Hematopoietic multipotent progenitor cell treated with erythropoietin and hydrocortisone succinate and interleukin-3 and kit ligand, for 4 days (in vitro differentiated cells): ENCODE data around the gene HELLS.
"Not testable (repeated sequence)": the region's sequence is repeated elsewhere in the genome, so short reads cannot be mapped to it uniquely, and the experiment has no call there.

Experiments used
- DNase-seq: peaks from one replicate; pipeline ENCODE4 v3.0.0-alpha.2; 2015

Gene HELLS

DNA sequence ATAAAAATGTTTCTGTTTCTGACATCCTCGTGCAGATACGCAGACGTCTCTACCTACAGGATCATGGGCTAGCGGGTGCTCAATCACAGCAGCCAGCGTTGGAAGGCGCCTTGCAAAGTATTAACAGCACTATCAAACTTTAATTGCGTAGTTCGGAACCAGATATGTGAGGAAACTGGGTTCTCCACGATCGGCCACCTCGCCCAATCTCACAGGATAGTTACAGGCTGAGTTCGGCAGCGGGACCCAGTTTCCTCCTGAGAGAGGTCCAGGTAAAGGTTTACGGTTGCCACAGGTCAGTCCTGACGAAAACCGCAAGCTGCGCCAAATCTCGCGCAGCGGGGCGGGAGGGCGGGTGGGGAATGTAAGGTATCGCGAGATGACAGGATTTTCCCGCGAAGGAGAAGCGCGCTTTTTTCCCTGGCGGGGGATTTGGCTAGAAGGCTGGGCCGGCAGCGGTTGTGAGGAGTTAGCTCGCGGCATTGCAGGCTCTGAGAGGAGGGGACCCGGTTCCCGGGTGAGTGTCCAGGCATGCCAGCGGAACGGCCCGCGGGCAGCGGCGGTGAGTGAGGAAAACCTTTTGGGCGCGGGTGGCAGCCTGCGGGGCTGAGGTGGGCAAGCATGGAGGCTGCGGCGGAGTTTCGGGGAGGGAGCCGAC lies at the start of gene HELLS:
TSS of gene HELLS (plus strand) at position 398 of the 658 bp plus-strand sequence. CDS start at position 532, 134 bp downstream.
- peak; percentile 93 for DNase-seq

DNA sequence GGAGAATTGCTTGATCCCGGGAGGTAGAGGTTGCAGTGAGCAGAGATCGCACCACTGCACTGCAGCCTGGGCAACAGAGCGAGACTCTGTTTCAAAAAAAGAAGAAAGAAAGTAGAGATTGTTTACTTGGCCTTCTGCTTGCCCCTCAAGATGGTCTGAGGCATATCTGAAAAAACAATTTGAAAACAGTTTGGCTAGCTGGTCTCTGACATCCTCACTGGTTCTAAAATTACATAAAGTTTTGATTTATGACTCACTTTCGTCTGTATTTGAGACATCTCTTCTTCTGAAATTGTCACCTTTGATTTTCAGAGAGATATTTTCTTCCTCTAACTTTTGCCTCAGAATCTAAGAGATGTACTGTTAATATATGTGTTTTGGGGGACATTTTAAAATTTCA lies 49.6 kb upstream of the HELLS start:
- no peak for DNase-seq

DNA sequence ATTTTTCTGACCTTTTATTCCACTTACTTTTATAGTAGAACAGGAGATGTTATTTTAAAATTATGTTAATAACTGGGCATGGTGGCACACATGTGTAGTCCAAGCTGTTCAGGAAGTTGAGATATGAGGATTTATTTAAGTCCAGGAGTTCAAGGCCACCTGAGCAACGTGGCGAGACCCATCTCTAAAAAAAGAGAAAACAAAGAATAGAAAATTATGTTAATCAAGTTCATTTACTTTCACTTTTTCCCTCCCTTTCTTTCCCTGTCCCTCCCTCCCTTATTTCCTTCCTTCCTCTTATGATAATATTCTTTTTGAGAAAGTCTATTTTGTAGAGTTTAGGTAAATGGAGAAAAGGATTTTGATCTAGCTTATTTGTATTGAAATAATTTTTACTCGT lies 48.9 kb upstream of the HELLS start:
- DNase-seq, result no peak

DNA sequence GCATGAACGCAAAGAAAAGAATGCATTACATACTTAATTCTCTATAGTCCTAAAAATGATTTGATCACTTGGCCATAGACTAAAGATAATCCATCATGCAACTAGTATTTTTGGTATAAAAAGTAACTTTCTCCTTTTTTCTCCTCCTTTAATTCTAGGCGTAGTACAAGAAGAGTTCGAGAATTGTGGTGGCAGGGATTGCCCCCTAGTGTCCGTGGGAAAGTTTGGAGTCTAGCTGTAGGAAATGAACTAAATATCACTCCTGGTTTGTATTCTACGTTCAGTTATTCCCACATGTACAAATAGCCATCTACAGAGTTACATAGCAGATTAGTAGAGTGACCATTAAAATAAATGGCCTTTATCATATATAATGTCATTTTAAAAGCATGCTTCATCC lies 45.5 kb upstream of the HELLS start:
- DNase-seq, result peak; percentile 25

DNA sequence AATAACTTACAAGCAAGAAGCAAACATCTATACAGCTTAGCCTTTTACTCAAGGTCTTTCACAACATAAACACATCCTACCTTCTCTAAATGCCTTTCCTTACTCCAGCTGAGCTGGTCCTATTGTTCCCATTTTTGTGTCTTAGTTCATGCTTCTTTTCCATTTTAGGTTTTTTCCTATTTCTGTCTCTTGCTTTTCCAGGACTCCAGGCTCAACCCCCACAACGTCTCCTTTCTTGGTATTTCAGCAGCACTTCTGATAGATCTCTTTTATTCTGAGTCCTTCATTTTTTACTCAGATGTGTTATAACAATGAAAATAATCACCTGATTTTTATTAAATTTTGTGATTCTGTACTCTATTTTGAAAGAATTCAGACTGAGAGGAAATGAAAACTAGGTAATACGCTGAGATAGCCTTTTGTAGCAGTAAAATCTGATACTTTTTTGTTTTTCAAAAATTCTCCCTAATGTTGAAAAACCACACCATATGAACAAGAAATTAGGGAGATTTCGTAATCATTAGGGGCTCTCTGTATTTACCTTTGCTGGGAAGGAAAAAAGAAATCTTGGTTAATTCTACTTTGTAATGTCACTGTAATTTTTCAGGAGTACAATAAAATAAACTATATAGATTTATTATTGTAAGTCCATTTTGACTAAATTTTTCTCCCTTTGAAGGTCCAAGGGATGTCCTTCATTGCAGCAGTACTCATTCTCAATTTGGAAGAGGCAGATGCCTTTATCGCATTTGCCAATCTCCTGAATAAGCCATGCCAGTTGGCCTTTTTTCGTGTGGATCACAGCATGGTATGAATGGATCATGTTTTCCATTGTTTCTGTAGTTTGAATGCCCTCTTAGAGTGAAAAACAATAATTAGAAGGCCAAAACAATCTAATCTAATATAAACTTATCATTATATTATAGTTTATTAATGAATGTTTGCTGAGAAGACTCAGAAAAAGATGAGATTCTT lies 24.0 kb upstream of the HELLS start:
- DNase-seq, result no peak

DNA sequence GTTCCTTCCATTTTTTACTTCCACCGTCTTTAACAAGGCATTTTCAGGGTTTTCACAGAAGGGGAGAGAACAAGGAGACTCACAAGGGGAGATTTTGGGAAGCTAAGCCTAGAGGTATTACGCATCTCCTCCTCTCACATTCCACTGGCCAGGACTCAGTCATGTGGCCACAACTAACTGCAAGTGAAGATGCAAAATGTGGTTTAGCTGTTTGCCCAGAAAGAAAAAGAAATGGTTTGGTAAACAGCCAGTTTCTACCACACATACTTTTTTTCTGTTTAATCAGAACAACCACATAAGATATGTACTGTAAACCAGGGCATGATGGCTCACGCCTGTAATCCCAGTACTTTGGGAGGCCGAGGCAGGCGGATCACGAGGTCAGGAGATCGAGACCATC lies 21.4 kb upstream of the HELLS start:
- peak; percentile 20 for DNase-seq

DNA sequence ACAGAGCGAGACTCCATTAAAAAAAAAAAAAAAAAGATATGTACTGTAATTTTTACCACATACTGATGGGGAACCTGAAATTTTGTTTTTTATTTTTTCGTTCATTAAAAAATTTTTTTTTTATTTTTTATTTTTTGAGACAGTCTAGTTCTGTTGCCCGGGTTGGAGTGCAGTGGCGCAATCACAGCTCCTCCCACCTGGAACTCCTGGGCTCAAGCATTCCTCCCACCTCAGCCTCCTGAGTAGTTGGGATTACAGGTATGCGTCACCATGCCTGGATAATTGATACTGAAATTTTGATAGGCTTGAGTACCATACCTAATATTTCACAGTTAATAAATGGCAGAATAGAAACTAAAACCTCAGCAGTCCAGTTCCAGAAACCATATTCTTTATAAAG lies 20.9 kb upstream of the HELLS start:
- DNase-seq, result no peak

DNA sequence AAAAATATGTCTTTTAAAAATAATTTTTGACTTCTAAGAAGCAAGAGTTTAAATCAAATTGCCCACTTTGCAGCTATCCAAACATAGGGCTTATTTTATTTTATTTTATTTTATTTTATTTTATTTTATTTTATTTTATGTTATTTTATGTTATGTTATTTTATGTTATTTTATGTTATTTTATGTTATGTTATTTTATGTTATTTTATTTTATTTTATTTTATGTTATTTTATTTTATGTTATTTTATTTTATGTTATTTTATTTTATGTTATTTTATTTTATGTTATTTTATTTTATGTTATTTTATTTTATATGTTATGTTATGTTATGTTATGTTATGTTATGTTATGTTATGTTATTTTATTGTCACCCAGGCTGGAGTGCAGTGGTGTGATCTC lies 14.0 kb upstream of the HELLS start:
- DNase-seq, result not testable (repeated sequence)

DNA sequence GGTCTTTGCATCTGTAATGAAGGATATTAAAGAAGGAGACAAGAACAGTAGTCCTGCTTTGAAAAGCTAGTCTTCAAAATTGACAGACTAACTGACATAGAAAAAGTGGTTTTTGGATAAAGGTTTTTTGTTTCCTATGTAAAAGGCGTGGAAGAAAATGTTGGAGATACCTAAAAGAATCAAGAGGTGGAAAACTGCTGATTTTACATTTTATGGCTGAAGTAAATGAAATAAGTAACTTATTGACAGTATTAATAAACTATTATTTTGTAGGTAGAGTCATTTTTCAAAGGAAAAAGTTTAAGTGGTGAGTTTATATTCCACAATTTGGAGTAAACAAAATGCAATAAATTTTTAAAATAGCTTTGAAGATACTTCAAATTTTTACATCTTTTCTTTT lies 12.6 kb upstream of the HELLS start:
- no peak for DNase-seq

DNA sequence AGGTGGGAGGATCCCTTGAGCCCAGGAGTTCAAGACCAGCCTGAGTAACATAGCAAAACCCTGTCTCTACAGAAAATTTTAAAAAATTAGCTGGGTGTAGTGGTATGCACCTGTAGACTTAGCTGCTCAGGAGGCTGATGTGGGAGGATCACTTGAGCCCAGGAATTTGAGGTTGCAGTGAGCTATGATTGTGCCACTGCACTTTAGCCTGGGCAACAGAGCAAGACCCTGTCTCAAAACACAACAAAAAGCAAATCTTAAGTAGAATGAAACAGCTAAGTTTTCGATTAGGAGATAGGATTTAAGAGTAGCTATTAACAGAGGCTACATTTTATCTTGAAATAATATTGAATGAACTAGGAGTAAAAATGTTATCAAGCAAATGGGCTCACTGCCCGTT lies 3.3 kb upstream of the HELLS start:
- DNase-seq, result not testable (repeated sequence)

DNA sequence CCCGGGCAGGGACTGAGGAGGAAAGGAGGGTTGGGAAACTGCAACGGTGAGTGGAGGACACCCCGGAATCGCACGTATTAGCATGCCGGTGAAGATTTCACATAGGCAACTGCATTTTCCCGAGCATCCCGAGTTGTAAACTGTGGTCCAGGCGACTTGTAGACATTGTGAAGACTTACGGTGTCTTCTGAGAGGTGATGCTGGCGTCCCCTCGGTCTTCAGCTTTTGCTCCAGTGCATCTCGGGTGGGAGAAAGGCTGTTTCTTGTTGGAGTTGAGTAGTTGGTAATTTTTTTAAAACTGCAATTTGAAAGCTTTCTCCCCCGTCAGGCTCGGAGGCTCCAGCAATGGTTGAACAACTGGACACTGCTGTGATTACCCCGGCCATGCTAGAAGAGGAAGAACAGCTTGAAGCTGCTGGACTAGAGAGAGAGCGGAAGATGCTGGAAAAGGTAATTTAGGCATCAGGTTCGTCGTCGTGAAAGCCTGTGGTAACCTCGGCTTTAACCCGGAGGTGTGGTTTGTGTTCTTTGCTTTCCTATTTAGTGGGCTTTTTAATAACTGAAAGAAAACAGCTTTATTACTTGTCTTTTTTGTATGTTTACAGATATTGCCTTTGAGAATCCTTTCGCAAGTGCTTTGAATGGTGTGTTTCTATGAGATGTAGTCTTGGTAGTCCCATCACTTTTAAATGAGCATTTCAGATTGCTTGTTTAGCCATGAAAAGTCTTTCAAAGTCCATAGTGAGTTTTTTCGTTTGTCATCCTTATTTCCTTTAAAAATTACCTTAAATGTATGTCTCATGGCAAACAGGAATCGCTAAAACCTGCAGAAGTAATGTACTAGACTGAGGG lies 687 bp downstream of the HELLS start:
- peak; percentile 49 for DNase-seq

DNA sequence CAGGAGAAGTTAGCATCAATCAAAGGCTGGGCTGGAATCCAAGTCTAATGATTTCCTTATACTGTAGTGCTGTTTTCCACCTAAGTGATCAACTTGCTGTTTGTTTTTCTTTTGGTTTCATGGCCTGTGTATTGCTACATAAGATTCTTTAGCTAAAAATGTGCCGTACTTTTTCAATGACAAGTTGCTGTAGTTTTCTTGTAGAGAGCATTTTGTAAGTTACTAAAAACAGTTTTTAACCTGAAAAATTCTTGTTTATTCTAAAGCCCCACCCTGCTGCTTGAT lies 1.3 kb downstream of the HELLS start:
- peak; percentile 20 for DNase-seq

DNA sequence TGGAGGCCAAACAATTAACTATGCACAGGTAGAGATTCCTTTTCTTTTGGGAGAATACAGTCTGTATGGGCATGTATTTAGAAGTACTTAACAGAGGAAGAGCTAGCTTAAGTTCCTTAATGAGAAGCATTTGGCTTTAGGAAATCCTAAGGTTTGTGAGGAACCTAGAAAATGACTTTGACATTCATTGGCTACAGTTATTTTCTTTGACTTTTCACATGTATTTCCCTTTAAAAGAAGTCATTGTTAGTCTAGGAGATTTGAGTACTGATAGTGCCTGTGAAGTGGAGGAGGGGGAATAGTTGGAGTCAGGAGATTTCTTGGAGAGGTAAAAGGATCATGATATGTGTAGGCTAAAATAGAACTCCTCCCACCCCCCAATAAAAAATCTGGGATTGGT lies 3.6 kb downstream of the HELLS start:
- DNase-seq, result no peak

DNA sequence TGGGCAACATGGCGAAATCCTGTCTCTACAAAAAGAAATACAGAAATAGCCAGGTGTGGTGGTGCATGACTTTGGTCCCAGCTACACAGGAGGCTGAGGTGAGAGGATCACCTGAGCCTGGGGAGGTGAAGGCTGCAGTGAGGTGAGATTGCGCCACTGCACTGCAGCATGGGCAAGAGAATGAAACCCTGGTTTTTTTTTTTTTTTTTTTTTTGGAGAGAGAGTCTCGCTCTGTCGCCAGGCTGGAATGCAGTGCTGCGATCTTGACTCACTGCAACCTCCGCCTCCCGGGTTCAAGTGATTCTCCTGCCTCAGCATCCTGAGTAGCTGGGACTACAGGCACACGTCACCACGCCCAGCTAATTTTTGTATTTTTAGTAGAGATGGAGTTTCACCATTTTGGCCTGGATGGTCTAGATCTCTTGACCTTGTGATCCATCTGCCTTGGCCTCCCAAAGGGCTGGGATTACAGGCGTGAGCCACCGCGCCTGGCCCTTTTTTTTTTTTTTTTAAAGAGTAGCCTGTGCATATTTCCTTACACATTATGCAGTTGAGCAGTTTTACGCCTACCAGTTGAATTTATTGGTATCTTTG lies 22.2 kb downstream of the HELLS start:
- DNase-seq, result not testable (repeated sequence)

DNA sequence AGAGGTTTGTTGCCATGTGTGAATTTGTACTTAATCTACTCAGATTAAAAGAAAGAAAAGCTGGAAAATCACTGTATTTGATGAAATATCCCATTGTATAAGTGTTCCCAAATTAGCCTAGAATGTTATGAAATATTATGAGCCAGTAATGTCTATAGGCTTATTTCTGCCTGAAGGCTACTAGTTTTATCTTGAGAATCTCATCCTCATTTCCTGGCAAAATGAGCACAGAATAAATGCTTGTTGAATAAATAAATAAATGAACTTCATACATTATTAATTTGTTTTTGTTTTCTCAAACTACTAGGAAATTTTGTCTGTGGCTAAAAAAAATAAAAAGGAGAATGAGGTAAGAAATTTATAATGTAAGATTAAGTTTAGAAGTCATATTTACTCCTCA lies 25.5 kb downstream of the HELLS start:
- DNase-seq, result no peak

DNA sequence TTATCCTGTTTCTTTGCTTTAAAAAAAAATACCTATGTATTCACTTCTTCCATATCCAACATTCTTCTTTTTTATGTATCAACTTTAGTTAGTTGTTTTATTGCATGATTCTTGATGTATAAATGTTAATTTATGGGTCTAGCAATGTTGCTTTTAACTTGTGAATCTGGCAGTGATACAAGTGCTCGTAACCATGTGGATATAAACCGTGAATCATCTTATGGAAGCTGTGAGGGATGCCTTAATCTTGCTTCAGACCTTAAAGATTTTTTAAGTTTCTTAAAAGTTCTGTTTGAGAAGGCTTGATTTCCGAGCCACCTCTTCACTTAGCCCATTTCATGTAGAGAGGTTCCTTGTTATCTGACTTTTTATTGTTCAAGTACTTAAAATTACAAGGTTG lies 25.9 kb downstream of the HELLS start:
- DNase-seq, result no peak

DNA sequence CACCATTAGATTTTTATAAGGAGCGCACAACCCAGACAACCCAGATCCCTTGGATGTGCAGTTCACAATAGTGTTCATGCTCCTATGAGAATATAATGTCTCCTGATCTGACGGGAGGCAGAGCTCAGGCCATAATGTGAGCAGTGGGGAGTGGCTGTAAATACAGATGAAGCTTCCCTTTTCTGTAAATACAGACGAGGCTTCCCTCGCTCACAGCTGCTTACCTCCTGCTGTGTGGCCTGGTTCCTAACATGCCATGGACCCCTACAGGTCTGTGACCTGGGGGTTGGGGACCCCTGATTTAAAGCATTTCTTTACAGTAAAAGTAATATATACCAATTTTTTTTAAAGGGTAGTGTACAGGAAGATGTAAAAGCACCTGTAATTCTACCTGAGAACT lies 33.2 kb downstream of the HELLS start:
- DNase-seq, result no peak

DNA sequence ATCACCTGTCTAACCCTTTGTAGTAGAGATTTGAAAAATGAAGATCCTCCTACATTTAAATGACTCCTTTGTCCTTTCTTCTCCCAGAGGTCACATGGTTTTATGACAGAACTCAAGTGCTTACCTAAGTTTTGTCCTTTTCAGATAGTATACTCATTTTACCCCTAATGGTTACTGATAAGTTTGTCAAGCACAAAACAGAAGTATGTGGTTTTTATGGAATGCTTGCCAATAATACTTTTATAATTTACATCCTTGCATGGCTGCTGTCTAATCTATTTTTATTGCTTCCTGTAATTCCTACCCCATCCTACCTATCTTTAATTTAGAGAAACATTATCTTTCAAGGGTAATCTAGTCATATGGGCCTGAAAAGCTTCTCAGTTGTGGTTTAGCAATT lies 37.5 kb downstream of the HELLS start:
- DNase-seq, result peak; percentile 27

DNA sequence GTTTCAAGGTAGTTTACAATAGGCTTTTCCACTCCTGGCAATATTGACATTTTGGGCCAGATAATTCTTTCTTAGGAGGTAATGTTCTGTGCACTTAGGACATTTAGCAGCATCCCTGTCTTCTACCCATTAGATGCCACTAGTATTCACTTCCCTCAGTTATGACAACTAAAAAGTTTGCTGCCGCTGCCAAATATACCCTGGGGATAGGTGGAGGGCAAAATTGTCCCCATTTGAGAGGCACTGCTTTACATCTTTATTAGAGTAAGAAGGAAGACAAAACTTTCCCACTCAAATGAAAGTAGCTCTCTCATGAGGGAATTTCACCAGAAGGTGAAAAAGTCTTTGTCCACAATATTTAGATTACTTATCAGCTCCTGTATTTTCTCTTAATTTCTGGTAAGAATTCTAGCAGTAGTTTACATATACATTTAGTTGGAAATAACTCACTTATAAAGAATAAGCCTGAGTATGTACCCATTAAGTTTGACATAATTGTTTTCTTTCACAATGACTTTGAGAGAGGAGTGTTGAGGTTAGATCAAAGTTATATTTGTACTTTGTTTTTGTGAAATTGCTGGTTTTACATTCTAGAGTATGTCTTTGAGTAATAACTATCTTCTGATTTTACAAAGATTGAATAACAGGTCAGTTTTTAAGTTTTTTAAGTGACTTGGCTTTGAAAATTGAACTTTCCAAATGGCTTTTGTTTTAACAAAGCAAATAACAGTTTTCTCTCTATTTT lies 46.0 kb downstream of the HELLS start:
- no peak for DNase-seq

DNA sequence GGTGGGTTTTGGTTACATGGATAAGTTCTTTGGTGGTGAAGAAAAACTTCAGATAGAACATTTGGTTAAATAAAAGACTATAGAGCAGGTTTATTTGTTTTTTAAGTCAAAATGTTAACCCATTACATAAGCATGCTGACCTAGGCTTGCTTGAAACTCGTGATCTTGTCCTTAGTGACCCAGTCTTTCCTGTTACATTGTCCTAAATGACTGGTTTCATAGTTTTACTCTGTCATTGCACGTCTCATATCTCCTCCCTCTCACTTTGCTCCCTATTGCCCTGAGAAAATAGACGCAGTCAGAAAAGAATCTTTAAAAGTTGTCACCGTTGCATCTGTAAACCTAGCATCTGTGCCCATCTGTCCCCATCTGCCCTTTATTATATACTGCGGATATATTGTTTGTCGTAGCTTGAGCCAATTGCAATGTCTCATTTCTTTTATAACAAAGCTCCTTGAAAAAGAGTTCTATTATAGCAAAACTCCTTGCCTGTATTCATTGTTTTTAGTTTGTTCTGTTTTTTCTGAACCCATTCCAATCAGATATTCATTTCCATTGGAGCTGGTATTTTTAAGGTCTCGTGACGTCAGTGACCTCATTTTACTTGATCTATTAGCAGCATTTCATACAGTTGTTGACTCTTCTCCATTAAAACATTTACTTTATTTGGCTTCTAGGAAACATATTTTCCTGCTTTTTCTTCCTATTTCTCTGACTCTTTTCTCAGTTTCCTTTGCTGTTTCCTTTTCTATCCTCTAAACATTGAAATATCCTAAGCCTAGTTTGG lies 57.3 kb downstream of the HELLS start:
- DNase-seq, result no peak

DNA sequence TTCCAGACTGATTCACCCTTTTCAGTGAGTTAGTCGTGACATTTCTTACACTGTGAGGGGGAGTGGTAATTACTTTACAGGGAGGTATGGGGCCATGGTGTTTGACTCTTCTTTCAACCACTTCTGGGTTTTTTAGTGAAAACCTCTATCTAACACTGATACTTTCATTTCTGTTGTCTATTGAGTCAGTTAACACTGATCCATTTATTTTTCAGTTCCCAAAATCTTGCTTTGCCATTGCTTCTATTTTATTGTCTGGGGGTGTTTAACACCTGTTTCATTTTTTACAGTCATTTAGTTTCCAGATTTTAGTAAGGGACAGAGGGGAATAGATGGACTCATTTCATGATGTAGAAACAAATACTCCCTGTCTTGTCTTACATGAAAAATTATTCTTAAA lies 61.5 kb downstream of the HELLS start:
- DNase-seq, result no peak

DNA sequence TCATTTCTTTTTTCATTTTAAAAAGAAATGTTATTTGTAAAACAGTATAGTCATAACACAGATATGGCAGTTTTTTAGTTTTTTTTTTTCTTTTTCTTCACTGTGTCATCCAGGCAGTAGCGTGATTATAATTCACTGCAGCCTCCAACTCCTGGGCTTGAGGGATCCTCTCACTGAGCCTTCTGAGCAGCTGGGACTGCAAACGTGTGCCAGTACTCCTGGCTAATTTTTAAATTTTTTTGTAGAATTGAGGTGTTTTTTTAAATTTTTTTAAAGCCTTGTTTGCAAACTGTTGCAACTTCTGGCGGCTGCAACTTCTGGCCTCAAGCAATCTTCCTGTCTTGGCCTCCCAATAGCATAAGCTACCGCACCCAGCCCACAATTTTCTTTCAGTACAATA lies 63.0 kb downstream of the HELLS start:
- DNase-seq, result no peak
